Stimulated activated CD8-positive, alpha-beta memory T cell treated with anti-CD3 and anti-CD28 coated beads, Interleukin-12 subunit alpha, Interleukin-12 subunit beta, amount 100 ng/mL, for 24 hours (primary cell): ENCODE data around the gene PSG2.
"Not testable (repeated sequence)": the region's sequence is repeated elsewhere in the genome, so short reads cannot be mapped to it uniquely, and the experiment has no call there.

ENCODE experiments used
- DNase-seq: peaks from one replicate; pipeline ENCODE4 v3.0.0-alpha.2; 2020; ENCODE audit errors: extremely low read depth

The PSG2 gene

DNA sequence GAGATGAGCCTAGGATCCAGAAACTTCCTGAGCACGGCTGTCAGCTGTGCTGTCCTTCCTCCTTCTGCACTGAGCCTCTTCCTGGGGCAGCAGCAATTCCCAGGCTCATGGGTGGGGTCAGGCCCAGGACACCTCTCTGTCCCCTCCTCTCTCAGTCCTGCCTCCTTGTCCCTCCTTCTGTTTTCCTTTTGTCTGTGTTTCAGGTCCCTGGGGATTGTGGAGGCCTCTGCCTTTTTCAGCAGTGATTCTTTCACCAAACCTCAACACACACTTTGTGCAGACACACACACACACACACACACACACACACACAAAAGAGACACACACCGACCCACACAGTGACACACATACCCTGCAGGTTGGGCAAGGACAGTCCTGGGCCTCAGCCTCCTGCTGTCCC, at the start of gene PSG2:
Gene PSG2, minus strand, starts transcription at position 101 of the 400 bp plus-strand sequence. CDS start 132 bp downstream, outside the sequence.
- DNase-seq: not testable (repeated sequence)

DNA sequence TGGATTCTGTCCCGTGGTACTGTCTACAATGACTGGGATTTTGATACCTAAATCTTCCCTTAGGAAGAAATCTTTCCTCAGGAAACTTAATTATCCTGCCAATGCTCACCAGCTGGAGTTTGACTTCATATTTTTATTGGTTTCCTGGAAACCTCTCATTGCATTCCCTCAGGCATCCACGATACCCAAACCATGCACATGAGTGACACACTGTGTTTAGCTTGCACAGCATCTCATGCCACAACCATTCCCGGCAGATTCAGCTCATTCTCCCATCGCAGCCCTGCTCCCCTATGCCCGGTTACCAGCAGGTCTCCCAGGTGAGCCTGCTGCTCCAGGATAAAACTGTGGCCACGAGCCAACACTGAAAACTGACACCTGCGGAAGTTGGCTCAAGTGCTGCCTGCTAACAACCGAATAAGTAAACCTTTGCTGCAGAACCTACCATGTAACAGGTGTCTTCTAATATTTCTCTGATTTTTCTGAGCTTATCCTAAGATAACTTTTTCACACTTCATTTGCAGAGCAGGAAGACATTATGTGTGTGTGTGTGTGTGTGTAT, 48.9 kb upstream of the PSG2 start:
- not testable (repeated sequence) for DNase-seq

DNA sequence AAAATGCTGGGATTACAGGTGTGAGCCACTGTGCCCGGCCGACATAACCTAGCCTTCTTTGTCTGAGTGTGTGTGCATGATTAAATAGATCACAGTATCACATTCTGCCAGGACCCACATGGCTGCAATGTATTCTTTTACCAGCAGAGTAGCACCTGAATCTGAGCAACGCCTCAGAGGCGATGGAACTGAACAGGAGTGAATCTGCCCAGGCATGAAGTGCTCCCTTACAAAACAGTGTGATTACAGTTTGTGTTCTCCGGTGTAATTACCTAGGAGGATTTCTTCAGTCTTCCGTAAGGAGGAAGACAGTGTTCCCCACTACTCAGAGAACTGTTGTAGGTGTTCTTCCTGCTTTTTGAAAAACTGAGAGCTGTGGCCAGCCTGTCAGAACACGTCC, 46.7 kb upstream of the PSG2 start:
- not testable (repeated sequence) for DNase-seq

DNA sequence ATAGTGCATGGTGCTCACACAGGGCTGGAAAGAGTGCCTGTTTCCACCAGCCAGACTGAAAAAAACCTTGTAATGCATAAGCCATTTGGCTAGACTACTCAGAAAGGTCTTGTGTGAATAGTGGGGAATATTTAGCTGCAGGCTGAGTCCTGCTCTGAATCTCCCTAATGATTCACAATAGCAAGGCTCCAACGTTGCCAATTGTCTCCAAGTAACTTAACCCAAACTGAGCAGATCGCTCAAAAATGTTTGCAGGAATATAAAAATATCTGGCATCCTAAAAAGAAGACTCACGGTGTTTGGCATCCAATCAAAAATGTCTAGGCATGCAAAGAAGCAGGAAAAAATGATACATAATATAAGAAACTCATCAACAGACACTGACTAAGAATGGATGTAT, 44.8 kb upstream of the PSG2 start:
- DNase-seq: not testable (repeated sequence)

DNA sequence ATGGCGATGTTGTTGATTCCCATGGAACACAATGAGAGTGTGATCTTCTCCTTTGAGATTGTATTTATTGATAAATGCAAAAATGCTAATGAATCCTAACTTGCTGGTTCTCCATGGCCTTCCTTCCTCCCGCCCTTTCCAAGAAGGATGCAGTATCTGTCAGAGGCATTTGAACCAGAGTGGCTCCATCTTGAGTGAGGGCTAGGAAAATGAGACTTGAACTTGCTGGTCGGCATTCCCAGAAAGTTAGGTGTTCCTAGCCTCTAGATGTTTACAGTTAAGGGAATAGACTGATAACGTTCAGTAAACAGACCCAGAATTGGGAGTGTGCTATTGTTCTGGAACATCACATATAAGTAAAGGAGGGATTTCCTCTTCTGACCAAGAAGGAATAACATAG, 44.2 kb upstream of the PSG2 start:
- DNase-seq: no peak

DNA sequence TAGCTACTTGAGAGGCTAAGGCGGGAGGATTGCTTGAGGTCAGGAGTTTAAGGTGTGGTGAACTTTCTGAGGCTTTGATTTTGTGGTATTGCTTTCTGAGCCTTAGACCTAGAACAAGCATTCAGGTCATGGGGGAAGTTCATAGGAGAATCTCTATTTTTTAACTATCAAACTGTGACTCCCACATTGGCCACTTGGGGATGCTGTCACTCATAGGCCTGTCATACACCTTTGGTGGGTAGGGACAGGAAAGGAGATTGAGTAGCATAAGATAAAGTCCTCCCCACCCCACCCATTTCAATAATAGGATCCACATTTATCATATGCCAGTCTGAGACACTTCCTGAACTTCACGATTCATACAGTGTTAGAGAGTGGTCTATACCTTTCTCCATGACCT, 41.9 kb upstream of the PSG2 start:
- no peak for DNase-seq

DNA sequence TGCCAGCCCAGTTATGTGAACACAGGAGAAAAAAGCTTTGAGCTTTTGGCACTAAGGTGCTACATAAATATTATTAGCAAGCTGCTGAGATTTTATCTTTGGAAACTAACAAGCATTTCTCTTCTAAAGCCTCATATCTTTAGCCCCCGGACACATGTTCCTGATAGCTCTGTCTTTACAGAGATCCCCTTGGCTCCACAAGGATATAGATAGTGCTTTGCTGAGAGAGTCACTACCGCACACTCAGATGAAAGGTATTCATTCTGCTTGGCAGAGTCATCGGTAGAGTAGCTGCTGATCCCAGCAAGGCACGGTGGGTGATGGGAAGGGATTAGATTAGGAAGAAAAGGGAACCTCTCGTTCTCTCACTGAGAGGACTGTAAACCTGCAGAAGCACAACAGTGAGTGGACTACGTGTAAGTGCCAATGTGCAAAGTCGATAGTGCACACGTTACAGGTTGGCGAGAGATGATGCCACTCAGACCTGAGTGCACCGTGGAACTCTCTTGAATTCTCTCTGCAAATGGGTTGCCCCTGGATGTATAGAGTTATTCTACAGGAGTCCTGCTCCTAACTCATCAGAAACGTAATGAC, 38.0 kb upstream of the PSG2 start:
- not testable (repeated sequence) for DNase-seq

DNA sequence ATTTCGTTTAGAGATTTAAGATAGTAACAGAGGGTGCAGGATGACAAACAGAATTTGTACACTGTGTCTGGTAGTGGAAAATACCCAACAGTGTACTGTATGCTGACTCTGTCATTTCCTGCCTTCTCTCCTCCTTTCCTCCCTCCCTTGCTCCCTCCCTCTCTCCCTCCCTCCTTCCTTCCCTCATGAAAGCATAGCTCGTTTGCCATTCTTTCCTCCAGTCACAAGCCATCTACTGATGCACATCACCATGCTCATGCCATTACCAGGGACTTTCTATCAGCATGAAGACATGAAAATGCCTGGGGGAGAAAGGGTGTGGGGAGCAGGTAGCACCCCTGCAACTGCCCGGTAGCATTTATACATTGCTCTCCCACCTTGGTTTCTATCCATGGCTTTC, 37.0 kb upstream of the PSG2 start:
- DNase-seq: not testable (repeated sequence)

DNA sequence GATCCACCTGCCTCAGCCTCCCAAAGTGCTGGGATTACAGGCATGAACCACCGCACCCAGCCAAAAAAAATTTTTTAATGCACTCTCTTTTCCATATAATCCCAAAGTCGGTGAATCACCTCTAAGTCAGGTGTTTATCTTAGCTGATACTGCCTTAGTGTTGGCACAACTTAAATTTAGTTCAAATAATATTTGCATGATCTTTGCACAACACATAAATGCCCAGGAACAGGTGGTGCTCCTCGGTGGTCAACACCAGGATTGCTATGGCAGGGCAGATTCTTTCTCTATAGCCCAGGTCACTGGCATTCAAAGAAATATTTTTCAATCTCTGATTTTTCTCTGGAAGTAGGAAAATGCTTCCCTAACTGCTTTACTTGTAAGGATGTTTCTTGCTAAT, 33.9 kb upstream of the PSG2 start:
- DNase-seq: not testable (repeated sequence)

DNA sequence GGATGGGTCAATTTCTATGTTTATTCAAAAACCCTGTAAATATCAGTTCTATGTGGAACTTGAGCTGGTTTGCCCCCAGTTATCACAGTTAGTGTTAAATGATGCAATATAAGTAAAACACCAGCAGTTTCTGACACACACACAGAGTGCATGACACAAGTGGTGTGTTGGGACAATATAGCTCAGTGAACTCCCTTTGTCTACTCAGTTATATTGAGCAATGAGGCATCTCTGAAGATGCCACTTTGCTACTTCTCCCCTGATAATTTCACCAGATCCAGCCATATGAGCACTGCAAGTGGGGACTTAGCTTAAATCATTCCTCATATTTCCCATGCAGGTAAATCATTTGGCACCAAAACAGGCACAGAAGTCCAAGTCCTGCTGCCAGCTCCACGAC, 33.0 kb upstream of the PSG2 start:
- not testable (repeated sequence) for DNase-seq

DNA sequence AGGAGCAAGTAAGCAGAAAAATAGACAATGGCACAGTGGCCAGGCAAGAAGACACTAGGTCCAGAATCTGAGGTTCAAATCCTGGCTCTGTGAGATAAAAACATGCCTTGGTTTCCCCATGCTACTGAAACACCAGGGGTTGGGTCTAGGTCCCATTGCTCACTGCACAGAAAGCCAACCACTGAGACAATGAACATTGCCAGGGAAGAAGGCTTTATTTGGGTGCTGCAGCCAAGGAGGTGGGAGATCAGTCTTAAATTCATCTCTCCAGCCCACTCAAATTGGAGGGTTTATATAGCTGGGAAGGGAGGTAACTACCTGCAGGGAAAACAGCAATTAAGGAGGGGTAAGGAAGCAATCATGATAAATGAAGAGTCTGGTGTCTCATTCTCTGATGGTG, 32.6 kb upstream of the PSG2 start:
- DNase-seq: not testable (repeated sequence)

DNA sequence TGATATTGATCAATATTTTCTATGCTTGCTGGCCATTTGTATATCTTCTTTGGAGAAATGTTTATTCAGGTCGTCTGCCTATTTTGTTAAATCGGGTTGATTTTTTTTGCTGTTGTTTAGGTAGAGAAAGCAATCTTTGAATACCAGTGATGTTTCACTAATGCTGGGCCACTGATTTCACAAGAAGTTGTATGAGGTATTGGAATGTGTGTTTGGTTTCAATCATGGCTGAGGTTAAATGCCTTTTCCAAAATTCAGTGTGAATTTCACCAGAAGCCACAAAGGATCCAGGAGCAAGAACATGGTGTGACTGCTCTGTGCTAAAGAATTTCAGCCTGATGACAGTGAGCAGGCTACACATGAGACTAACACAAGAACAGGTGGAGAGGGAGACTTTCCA, 32.1 kb upstream of the PSG2 start:
- DNase-seq: not testable (repeated sequence)

DNA sequence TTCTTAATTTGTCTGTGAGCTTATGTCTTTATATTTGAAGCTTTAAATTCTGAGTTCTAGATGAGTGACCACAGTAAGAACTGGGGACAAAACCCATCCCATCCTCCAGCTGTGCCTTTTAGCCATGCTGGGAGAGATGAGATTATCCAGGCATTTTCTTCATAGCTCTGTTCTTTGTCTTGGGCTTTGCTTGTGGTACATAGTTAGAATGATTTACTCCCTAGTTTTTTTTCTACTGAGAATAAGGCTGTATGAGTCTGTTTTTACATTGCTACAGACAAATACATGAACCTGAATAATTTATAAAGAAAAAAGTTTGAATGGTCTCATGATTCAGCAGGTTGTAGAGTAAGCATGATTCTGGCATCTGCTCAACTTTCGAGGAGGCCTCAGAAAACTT, 24.9 kb upstream of the PSG2 start:
- not testable (repeated sequence) for DNase-seq

DNA sequence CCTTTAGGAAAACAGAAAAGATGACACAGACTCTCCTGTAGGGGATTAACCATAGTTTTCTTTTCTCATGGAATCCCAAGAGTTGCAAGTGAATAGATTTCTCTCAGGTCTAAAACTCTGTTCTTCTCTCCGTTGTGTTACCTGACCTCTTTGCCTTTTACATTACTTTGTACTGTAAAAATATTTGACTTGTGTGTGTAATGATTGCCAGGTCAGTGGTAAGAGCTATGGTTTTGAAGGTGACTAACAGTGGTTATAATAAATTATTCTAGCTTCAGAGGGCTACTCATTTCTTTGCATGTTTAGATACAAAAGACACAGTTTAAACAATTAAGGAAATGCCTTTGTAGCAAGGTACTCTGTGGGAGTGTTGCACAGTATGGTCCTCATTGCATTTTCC, 23.0 kb upstream of the PSG2 start:
- DNase-seq: no peak

DNA sequence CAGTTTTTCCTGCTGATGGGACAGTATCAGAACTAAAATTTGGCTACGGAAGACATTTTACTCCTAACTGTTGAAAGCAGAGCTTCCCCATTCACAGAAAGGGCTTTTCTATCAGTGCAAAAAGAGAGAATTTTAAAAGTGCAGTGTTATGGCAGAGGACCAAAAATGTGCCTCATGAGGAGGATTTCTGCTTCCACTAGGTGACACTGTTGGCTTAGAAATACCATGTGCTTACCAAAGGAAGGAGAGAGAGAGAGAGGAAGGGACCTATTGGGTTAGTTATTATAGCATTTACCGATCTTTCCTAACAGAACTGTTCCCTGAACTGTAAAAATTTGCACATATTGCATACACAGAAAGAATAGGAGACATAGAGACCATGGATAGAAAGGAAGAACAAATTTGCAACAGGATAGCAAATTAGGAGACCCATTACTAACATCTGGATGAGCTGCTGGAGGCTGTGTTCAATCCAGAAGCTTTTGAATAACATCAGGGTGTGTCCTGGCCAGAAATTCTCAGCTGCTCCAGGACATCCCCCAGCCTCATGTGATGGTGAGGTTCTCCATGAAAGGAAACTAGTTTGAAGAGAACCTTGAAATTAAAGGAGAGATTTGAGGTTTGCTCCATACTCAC, 21.8 kb upstream of the PSG2 start:
- DNase-seq: not testable (repeated sequence)

DNA sequence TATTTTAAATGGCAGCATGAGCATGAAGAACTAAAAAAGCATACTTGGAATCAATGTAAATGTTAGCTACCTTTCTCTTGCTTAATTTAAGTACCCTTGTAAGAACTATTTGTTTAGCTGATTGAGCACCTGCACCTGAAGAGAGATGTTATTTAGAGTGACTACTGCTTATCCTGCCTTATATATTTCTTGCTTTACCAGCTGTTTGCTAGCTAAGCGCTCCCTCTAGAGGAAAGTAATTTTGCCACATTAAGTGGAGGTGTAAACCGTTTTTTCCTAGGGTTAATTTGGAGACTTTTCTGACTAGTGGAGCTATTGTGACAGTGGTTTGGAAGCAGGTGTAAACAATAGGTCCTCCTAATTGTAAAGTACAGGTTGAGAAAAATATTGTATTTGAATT, 19.4 kb upstream of the PSG2 start:
- DNase-seq: no peak

DNA sequence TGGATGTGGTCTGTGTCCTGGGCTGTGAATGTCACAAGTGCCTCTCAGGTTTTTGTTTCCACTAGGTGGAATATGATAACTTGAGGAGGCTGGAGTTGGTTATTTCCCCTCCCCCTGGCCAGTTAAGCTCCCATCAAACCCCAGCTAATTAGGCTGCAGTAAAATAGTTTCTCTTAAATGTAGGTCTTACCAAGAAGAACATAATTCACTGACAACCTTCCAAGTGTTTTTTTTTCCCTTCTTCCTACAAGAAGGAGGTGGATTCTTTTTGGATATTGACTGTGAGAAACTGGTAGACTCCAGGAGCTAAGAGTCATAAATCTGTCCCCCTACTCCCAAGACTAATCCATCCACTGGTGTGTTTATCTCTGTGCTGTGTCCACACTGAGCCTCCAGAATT, 15.9 kb upstream of the PSG2 start:
- DNase-seq: not testable (repeated sequence)

DNA sequence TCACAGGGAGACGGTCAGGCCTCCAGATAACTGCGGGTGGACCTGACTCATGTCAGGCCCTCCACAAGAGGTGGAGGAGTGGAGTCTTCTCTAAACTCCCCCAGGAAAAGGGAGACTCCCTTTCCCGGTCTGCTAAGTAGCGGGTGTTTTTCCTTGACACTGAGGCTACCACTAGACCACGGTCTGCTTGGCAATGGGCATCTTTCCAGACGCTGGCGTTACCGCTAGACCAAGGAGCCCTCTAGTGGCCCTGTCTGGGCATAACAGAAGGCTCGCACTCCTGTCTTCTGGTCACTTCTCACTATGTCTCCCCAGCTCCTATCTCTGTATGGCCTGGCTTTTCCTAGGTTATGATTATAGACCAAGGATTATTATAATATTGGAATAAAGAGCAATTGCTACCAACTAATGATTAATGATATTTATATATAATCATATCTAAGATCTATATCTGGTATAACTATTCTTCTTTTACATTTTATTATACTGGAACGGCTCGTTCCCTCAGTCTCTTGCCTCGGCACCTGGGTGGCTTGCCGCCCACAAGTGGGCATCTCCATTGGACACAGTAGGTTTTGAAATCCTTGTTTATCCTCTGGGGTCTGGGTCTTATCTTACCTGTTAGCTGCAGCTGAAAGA, 5.3 kb upstream of the PSG2 start:
- DNase-seq: not testable (repeated sequence)

DNA sequence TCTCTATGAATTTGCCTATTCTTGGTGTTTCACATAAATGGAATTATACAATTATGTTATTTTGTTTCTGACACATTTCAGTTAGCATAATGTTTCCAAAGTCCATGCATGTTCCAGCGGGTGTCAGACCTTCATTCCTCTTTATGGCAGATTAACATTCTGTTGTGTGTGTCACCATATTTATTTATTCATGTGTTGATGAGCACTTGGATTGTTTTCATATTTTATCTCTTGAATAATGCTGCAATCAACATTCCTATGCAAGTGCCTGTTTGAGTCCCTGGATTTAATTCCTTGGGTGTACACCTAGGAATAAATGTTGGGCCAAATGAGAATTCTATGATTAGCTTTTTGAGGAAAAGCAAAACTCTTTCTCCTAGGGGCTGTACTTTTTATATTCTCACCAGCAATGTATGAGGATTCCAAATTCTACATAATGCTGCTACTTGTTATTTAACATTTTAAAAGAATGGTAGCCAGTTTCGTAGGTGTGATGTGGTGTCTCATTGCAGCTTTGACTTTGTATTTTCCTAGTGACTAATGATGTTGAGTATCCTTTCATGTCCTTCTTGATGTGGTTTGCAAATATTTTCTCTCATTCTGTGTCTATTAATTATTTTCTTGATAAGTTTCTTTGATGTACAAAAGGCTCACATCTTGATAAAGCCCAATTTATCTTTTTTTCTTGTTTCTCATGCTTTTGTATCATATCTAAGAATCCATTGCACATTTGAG, 3.5 kb upstream of the PSG2 start:
- DNase-seq: not testable (repeated sequence)

DNA sequence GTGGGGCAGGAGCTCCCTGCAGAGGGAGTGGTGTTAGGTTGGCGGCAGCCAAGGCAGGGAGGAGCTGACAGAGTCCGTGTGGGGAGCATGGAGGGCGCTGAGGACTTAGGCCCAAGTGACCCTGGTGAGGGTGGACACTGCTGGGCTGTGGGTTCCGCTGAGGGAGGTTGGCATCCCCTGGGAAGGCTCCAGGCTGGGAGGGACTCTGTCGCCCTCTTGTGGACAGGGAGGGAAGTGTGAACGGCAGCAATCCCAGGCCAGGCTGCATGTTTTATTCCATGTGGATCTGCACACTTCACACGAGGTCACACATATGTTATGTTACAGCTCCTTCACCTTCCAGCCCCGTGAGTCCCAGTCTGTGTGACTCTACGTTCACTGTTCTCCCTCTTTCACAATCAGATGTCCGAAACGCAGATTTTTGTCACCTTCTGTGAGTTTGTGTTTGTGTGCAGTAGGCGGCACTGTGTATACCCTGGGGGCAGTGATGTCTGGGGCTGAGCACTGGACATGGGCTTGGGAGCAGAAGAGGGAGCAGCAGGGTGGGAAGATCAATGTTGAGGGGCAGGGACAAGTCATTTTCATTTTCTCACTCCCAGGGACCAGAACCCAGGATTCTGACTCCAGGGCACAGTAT, 1.8 kb upstream of the PSG2 start:
- not testable (repeated sequence) for DNase-seq

DNA sequence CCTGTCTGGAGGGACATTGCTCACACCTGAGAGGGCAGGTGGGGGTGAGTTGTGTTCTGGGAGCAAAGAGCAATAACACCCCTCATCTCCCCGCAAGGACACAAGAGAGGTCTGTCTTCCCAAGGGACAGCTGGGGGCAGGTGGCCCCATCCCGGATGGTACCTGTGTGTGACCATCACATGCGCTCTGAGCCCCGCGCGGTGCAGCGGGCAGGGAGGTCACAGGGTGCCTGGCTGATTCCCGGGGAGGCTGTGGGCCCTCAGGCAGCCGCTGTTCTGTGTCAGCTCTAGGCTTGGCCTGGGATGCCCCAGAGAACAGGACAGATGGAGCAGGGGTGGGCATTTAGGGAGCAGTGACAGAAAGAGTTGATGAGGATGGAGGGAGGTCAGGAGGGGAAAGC, 1.2 kb upstream of the PSG2 start:
- not testable (repeated sequence) for DNase-seq

DNA sequence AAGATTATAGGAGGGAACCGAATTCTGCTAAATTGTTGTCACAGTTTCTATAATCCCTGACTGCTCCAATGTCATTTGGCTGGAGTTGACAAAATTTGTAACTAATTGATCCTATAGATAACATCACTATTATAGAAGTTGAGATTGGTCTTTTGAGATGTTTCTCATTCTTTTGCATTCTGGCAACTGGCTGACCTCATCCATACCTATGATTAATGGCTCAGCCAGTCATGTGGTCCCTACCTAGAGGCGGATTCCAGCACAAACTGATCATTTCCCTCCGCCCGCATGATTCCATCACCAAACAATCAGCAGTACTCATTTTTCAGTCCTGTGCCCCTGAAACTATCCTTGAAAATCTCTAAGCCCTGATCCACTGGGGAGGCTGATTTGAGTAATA, 4.2 kb downstream of the PSG2 start:
- no peak for DNase-seq
